Mammary epithelial cell (primary cell): ENCODE measurements around the gene PTPRJ.

Experiments used
- CTCF ChIP-seq, 2 donors: IDR thresholded peaks in 1 of 2; conservative IDR thresholded peaks in 1 of 2; 2 replicates each; pipeline ENCODE4 v1.5.1; 2011 to 2012; ENCODE audit warnings: inconsistent platforms in 2 of 2, low read length in 2 of 2, mild to moderate bottlenecking in 2 of 2, control low read depth in 1 of 2, low read depth in 1 of 2; ENCODE audit not compliant: insufficient read depth in 1 of 2; ENCODE audit errors: extremely low read depth in 1 of 2
- EZH2 ChIP-seq: IDR thresholded peaks from 2 replicates; pipeline ENCODE4 v1.6.1; 2012; ENCODE audit warnings: low read length, inconsistent platforms, borderline replicate concordance

- TF ChIP-seq EZH2 (no peak), CTCF (conservative IDR thresholded peaks at IDR 0.05 in 1 of 2, IDR thresholded peaks at IDR 0.05 in 1 of 2; ENCODE audit: extremely low read depth in 1 of 2, insufficient read depth in 1 of 2, low read depth in 1 of 2, low read length in 2 of 2) (no peak)
These were observed 236.2 kb downstream of the PTPRJ start, which contains the start of gene OR4B1 for GRCh38 chr11:48216510-48216909.
